ENCODE results near the gene PCBP3.
"Not testable (repeated sequence)": the region's sequence is repeated elsewhere in the genome, so short reads cannot be mapped to it uniquely, and the experiment has no call there.

PCBP3 gene

DNA sequence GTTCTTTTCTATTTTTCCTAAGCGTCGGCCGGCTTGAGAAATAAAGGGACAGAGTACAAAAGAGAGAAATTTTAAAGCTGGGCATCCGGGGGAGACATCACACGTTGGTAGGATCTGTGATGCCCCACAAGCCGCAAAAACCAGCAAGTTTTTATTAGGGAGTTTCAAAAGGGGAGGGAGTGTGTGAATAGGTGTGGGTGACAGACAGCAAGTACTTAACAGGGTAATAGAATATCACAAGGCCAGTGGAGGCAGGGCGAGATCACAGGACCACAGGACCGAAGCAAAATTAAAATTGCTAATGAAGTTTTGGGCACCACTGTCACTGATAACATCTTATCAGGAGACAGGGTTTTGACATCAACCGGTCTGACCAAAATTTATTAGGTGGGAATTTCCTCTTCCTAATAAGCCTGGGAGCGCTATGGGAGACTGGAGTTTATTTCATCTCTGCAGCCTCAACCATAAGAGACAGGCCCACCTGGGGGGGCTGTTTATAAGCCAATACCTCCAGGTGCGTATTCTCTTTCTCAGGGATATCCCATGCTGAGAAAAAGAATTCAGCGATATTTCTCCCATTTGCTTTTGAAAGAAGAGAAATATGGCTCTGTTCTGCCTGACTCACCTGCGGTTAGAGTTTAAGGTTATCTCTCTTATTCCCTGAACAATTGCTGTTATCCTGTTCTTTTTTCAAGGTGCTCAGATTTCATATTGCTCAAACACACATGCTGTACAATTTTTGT lies 332.3 kb downstream of the PCBP3 start:
- not testable (repeated sequence) for DNase-seq

- no peak for DNase-seq
These were observed 333.3 kb downstream of the PCBP3 start for GRCh38 chr21:45976701-45977311.

GRCh38 chr21:45977396-45977795 lies 333.9 kb downstream of the PCBP3 start:
- DNase-seq: no peak

GRCh38 chr21:45979141-45979631 lies 335.7 kb downstream of the PCBP3 start:
- DNase-seq: peak; percentile 61

DNA sequence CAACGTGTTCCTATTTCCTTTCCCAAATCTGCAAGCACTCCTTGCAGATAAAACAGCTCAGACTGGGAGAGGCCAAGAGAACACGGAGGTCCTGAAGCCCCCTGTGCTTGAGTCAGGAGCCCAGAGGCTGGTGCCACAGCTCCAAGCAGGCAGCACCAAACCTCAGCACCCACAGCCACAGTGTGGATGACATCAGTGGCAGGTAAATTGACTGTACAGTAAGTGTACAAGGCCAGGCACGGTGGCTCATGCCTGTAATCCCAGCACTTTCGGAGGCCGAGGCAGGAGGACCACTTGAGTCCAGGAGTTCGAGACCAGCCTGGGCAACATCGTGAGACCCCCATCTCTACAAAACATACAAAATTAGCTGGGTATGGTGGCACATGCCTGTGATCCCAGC lies 336.1 kb downstream of the PCBP3 start:
- DNase-seq: peak; percentile 38

DNA sequence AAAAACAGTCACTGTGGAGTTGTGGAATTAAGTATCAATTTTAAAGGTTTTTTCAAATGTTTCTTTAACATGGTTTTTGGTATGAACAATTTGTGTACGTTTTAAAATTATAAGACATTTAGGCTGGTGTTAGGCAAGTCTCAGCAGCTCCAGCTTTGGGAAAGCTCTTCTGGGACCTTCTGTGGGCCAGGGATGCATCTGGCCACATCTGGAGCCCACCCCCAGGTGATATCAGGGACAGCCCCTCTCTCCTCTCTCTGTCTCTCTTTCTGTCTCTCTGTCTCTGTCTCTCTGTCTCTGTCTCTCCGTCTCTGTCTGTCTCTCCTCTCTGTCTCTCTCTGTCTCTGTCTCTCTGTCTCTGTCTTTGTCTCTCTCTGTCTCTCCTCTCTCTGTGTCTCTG lies 336.7 kb downstream of the PCBP3 start:
- DNase-seq: no peak

- DNase-seq: no peak
These were observed 337.2 kb downstream of the PCBP3 start for GRCh38 chr21:45980697-45981096.

DNA sequence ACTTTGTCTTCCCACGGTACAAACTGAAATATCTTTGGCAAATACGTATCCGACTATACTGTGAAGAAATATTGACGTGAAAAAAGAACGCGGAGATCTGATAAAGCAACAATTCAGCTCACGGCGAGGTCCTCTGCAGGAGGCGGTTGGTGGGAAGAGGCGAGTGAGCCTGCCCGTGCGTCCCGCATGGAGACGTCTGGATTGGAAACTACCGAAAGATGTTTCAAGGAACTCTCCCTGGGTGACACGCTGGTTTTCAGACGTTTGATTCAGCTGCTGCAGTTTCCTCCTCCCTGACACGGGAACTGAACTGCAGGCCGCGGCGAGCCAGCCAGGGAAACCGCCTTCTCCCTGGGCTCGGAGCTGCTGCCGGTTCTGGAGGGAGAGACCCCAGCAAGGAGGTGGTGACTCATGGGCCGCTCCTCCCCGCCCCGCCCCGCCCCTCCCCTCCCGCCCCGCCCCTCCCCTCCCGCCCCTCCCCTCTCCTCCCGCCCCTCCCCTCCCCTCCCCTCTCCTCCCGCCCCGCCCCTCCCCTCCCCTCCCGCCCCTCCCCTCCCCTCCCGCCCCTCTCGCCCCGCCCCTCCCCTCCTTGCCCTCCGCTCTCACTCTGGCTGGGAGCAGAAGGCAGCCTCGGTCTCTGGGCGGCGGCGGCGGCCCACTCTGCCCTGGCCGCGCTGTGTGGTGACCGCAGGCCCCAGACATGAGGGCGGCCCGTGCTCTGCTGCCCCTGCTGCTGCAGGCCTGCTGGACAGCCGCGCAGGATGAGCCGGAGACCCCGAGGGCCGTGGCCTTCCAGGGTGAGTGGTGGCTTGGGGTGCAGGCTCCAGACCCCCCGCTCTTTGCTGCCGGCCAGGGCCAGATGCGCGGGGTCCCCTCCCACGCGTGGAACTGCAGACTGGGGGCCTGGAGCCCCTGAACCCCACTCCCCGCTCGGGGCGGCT lies 337.9 kb downstream of the PCBP3 start, which contains the start of gene COL6A1:
COL6A1 (plus strand) TSS at position 620 of the 941 bp plus-strand sequence; CDS start at position 701, 81 bp downstream.
- DNase-seq: peak; percentile 93

GRCh38 chr21:45982092-45982757 lies 338.7 kb downstream of the PCBP3 start:
- no peak for DNase-seq

DNA sequence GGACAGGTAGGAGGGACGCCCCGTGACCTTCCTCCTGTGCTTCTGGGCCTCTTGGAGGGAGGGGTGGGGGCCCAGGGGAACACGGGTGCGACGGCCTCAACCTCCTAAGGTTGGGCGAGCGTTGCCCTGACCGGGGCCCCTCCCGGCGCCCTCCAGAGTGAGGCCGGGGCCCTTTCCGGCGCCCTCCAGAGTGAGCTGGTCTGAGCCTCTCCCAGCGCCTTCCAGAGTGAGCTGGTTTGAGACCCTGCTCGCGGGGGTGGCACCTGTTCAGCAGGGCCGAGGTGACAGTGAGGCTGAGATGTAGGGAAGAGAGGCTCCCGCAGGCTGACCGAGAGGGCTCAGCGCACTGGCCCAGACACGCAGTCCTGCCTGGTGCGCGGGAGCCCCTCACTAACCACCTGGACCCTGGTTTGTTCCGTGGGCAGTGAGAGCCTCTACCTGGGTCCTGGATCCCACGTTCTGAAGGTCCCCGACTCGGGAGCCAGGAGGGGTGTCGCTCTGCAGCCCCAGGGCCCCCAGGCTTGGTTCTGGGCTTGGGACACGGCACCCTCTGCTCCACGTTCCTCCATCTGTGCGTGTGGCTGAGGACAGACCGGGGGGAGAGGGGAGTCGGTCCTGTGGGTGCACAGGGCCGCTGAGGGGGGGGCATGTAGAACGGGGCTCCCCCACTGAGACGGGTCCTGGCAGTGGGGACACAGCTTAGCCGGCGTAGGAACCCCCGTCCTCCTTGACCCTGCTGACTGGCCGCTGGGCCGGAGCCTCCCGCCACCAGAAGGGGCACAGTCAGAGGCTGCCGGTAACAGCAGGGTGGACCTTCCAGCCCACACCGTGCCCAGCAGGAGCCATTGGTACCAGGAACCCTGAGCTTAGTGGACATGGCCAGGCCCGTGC lies 339.5 kb downstream of the PCBP3 start:
- no peak for DNase-seq

- no peak for DNase-seq
These were observed 340.1 kb downstream of the PCBP3 start for GRCh38 chr21:45983649-45983965.

GRCh38 chr21:45983981-45984551 lies 340.5 kb downstream of the PCBP3 start:
- DNase-seq: no peak

DNA sequence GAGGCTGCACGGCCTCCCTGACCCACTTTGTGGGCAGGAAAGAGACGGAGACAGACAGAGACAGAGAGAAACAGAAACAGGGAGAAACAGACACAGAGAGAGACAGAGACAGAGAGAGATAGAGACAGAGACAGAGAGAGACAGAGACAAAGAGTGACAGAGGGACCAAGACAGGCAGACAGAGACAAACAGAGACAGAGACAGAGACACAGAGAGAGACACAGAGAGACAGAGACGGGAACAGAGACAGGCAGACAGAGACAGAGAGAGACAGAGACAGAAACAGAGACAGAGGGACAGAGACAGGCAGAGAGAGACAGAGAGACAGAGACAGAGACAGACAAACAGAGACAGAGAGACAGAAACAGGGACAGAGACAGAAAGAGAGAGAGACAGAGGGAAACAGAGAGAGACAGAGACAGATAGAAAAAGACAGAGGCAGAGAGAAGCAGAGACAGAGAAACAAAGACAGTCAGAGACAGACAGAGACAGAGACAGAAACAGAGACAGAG lies 341.1 kb downstream of the PCBP3 start:
- DNase-seq: no peak

DNA sequence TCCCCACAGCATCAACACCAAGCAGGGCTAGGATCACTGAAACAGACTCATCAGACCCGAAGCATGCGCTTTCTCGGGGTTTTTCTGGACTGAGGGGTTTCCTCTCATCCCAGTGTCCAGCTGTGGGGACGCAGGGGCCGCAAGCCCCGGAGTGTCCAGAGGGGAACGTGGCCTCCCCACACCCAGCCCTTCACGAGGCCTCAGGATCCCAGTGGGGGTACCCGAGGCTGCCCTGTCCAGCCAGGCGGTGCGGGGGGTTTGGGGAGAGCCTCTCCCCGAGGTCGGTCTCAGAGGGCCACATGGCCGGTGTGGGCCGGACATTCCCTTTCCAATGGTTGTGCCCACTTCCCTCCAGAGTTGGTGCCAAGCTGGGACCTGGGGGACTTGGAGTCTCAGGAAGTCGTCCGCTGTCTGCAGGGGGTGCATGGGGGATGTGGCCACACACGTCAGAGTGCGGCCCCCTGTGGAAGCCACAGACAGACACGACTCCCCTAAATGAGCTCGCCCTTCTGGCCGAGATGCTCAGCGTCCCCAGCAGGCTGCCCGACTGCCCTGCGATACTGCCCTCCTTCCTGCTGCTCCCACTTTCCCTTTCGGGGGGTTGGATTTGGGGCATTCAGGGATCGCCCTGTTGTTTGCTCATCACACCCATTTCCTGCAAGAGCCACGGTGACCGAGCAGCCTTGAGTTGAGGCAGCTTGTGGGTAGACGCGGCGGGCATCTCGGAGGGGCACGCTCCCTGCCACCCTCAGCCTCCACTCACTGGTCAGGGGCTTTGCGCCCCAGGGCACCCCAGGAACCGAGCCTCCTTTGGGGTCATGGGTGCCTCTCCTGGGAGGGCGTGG lies 342.2 kb downstream of the PCBP3 start:
- DNase-seq: no peak

DNA sequence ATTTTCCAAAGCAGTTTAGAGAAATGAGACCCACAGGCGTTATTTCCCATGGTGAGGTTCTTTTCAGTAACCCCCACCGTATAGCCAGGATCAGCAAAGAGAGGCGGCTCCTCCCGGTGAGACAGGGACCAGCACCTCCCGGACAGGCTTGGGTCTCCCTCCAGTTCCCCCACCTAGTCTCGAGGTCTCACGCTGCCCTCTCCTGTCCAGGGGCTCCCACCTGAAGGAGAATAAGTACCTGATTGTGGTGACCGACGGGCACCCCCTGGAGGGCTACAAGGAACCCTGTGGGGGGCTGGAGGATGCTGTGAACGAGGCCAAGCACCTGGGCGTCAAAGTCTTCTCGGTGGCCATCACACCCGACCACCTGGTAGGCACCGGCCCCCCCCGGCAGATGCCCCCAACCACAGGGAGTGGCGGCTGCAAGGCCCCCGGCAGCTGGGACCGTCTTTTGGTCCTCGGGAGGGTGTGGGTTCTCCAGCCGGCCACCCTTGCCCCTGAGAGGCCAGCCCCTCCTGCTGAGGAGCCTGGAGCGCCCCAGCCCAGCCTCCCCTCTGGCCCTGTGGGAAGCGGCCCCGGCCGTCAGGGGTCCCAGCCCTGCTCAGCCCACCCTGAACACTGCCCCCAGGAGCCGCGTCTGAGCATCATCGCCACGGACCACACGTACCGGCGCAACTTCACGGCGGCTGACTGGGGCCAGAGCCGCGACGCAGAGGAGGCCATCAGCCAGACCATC lies 343.0 kb downstream of the PCBP3 start:
- DNase-seq: no peak

DNA sequence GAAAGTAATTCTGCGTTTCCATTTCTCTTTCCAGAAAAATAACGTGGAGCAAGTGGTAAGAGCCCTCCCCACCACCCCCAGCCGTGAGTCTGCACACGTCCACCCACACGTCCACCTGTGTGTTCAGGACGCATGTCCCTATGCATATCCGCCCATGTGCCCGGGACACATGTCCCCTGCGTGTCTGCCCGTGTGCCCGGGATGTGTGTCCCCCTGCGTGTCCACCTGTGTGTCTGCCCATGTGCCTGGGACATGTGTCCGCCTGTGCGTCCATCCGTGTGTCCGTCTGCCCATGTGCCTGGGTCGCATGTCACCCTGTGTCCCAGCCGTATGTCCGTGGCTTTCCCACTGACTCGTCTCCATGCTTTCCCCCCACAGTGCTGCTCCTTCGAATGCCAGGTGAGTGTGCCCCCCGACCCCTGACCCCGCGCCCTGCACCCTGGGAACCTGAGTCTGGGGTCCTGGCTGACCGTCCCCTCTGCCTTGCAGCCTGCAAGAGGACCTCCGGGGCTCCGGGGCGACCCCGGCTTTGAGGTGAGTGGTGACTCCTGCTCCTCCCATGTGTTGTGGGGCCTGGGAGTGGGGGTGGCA lies 343.7 kb downstream of the PCBP3 start:
- no peak for DNase-seq

GRCh38 chr21:45988366-45989347 lies 345.1 kb downstream of the PCBP3 start:
- DNase-seq: no peak

All from right forelimb (tissue), 1 donor.